ENCODE results near the gene SDHD.

DNA sequence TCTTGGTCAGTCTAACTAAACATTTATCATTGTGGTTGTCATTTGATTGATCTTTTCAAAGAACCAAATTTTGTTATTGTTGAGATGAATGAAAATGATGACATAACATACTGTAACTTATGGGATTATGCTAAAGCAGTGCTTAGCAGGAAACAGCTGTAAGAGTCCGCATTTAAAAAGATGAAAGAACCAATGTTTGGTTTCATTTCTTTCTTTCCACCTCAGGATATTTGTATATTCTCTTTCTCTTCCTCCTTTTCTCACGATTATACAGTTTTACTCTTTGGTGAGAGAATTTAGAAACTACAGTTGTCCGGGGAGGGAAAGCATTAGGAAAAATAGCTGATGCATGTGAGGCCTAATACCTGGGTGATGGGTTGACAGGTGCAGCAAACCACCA, 36.0 kb upstream of the SDHD start:
- TF ChIP-seq, protein P1, sequence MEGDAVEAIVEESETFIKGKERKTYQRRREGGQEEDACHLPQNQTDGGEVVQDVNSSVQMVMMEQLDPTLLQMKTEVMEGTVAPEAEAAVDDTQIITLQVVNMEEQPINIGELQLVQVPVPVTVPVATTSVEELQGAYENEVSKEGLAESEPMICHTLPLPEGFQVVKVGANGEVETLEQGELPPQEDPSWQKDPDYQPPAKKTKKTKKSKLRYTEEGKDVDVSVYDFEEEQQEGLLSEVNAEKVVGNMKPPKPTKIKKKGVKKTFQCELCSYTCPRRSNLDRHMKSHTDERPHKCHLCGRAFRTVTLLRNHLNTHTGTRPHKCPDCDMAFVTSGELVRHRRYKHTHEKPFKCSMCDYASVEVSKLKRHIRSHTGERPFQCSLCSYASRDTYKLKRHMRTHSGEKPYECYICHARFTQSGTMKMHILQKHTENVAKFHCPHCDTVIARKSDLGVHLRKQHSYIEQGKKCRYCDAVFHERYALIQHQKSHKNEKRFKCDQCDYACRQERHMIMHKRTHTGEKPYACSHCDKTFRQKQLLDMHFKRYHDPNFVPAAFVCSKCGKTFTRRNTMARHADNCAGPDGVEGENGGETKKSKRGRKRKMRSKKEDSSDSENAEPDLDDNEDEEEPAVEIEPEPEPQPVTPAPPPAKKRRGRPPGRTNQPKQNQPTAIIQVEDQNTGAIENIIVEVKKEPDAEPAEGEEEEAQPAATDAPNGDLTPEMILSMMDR (conservative IDR thresholded peaks at IDR 0.05 in 1 of 2, IDR thresholded peaks at IDR 0.05 in 1 of 2; ENCODE audit: low read depth in 1 of 2, low read length in 2 of 2) = no peak
- no peak for TF ChIP-seq EZH2 (IDR thresholded peaks at IDR 0.05; ENCODE audit: low read length, missing control alignments)
